Measurements from ENCODE around the gene KRT73. TPM values are rescaled to one million over a fixed set of nuclear protein-coding genes. Genes with fewer than 3 reads are reported as not detected.

KRT73 gene
- total and polyA plus RNA-seq, 4 donors: not detected

- WGBS: 78% methylated on average over 7 of the region's 7 CpGs
Observed at GRCh38 chr12:52617403-52617785, 965 bp downstream of the KRT73 start.

DNA sequence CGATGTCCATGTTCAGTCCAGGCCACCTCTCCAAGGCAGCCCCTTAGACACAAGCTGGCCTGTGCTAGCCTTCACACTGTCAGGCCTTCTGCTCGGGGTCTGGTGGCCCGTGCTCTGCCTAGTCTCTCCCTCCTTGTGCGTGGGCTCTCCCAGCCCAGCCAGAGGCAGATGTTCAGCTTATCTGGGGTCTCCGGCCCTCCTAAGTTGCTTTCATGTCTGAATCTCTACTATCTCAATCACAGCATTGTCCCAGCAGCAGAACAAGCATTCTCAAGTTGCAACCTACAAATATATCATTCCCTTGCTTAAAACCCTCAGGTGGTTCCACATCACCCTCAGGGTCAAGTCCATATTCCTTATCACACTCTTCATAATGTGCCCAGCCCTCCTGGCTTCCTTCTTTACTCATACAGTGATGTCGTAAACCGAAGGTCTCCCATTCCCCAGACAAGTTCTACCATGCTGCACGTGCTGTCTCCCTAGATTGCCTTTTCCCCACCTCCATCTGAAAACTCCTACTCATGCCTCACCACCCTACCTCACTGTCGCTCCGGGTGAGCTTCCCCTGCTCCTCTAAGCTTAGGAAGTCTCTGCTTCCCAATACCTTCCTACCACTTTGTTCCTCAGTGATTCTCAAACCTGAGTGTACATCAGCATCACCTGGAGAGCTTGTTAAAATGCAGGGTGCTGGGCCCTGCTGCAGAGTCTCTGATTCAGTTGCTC, 1.5 kb downstream of the KRT73 start:
- H3K4me1 ChIP-seq (ENCODE audit: control insufficient read depth in 4 of 4, insufficient read depth in 4 of 4, low read length in 3 of 4): no peaks in the 10 kb centered on the region
- no peak overlapping the region for H3K27ac ChIP-seq (ENCODE audit: low read depth in 1 of 2, low read length in 2 of 2)
- H3K36me3 ChIP-seq (ENCODE audit: control insufficient read depth in 4 of 4, insufficient read depth in 3 of 4, low read depth in 1 of 4, low read length in 3 of 4): no peaks in the 10 kb centered on the region
- no peak for DNase-seq (ENCODE audit: low spot score)
- H3K27me3 ChIP-seq (ENCODE audit: control insufficient read depth in 4 of 4, insufficient read depth in 4 of 4, low read length in 3 of 4): no peaks in the 10 kb centered on the region
- no peak for TF ChIP-seq NR2F2 (IDR thresholded peaks at IDR 0.05)
- TF ChIP-seq, protein P1, sequence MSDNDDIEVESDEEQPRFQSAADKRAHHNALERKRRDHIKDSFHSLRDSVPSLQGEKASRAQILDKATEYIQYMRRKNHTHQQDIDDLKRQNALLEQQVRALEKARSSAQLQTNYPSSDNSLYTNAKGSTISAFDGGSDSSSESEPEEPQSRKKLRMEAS (IDR thresholded peaks at IDR 0.05): no peak
- TF ChIP-seq, protein P2, sequence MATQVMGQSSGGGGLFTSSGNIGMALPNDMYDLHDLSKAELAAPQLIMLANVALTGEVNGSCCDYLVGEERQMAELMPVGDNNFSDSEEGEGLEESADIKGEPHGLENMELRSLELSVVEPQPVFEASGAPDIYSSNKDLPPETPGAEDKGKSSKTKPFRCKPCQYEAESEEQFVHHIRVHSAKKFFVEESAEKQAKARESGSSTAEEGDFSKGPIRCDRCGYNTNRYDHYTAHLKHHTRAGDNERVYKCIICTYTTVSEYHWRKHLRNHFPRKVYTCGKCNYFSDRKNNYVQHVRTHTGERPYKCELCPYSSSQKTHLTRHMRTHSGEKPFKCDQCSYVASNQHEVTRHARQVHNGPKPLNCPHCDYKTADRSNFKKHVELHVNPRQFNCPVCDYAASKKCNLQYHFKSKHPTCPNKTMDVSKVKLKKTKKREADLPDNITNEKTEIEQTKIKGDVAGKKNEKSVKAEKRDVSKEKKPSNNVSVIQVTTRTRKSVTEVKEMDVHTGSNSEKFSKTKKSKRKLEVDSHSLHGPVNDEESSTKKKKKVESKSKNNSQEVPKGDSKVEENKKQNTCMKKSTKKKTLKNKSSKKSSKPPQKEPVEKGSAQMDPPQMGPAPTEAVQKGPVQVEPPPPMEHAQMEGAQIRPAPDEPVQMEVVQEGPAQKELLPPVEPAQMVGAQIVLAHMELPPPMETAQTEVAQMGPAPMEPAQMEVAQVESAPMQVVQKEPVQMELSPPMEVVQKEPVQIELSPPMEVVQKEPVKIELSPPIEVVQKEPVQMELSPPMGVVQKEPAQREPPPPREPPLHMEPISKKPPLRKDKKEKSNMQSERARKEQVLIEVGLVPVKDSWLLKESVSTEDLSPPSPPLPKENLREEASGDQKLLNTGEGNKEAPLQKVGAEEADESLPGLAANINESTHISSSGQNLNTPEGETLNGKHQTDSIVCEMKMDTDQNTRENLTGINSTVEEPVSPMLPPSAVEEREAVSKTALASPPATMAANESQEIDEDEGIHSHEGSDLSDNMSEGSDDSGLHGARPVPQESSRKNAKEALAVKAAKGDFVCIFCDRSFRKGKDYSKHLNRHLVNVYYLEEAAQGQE (IDR thresholded peaks at IDR 0.05): no peak
- TF ChIP-seq YY1 (IDR thresholded peaks at IDR 0.05): no peak
- no peak for TF ChIP-seq RAD21 (IDR thresholded peaks at IDR 0.05)
- TF ChIP-seq HNF4G (IDR thresholded peaks at IDR 0.05): no peak
- TF ChIP-seq, protein P3, sequence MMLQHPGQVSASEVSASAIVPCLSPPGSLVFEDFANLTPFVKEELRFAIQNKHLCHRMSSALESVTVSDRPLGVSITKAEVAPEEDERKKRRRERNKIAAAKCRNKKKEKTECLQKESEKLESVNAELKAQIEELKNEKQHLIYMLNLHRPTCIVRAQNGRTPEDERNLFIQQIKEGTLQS (IDR thresholded peaks at IDR 0.05): no peak
- TF ChIP-seq EGR1 (IDR thresholded peaks at IDR 0.05; ENCODE audit: low read depth in 2 of 2): no peak
- TF ChIP-seq RXRA (IDR thresholded peaks at IDR 0.05): no peak
- TF ChIP-seq FOXA1 (IDR thresholded peaks at IDR 0.05): no peak
- TF ChIP-seq HNF4A (conservative IDR thresholded peaks at IDR 0.05): no peak
- no peak for TF ChIP-seq FOXA2 (IDR thresholded peaks at IDR 0.05)
- TF ChIP-seq CTCF (IDR thresholded peaks at IDR 0.05; ENCODE audit: low read depth, low read length, missing input control): no peak
- no peak overlapping the region for H3K4me3 ChIP-seq (ENCODE audit: low read depth in 1 of 3, low read length in 3 of 3)
- 79% methylated on average over 10 of the region's 10 CpGs for WGBS
- no peak overlapping the region for H3K9ac ChIP-seq (ENCODE audit: low read depth in 1 of 2, low read length in 2 of 2)
- no peaks in the 10 kb centered on the region for H3K9me3 ChIP-seq (ENCODE audit: control insufficient read depth in 4 of 4, low read length in 3 of 4)

More at GRCh38 chr12:52617403-52617785, 965 bp downstream of the KRT73 start:
- H3K27ac ChIP-seq (ENCODE audit: low read depth in 1 of 2, low read length in 2 of 2): no peak overlapping the region
- no peaks in the 10 kb centered on the region for H3K36me3 ChIP-seq (ENCODE audit: control insufficient read depth in 4 of 4, insufficient read depth in 3 of 4, low read depth in 1 of 4, low read length in 3 of 4)
- H3K4me1 ChIP-seq (ENCODE audit: control insufficient read depth in 4 of 4, insufficient read depth in 4 of 4, low read length in 3 of 4): no peaks in the 10 kb centered on the region
- no peak for TF ChIP-seq HNF4A (conservative IDR thresholded peaks at IDR 0.05)
- TF ChIP-seq, protein P4, sequence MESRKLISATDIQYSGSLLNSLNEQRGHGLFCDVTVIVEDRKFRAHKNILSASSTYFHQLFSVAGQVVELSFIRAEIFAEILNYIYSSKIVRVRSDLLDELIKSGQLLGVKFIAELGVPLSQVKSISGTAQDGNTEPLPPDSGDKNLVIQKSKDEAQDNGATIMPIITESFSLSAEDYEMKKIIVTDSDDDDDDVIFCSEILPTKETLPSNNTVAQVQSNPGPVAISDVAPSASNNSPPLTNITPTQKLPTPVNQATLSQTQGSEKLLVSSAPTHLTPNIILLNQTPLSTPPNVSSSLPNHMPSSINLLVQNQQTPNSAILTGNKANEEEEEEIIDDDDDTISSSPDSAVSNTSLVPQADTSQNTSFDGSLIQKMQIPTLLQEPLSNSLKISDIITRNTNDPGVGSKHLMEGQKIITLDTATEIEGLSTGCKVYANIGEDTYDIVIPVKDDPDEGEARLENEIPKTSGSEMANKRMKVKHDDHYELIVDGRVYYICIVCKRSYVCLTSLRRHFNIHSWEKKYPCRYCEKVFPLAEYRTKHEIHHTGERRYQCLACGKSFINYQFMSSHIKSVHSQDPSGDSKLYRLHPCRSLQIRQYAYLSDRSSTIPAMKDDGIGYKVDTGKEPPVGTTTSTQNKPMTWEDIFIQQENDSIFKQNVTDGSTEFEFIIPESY (IDR thresholded peaks at IDR 0.05): no peak
- no peak for TF ChIP-seq NR2F2 (IDR thresholded peaks at IDR 0.05)
- TF ChIP-seq, protein P1 (IDR thresholded peaks at IDR 0.05): no peak
- TF ChIP-seq FOXA2 (IDR thresholded peaks at IDR 0.05): no peak
- no peak for TF ChIP-seq EGR1 (IDR thresholded peaks at IDR 0.05; ENCODE audit: low read depth in 2 of 2)
- TF ChIP-seq, protein P2 (IDR thresholded peaks at IDR 0.05): no peak
- no peak for TF ChIP-seq HNF4G (IDR thresholded peaks at IDR 0.05)
- no peak for TF ChIP-seq YY1 (IDR thresholded peaks at IDR 0.05)
- no peaks in the 10 kb centered on the region for H3K9me3 ChIP-seq (ENCODE audit: control insufficient read depth in 4 of 4, low read length in 3 of 4)
- no peak overlapping the region for H3K9ac ChIP-seq (ENCODE audit: low read depth in 1 of 2, low read length in 2 of 2)
- DNase-seq (ENCODE audit: low spot score): no peak
- no peaks in the 10 kb centered on the region for H3K27me3 ChIP-seq (ENCODE audit: control insufficient read depth in 4 of 4, insufficient read depth in 4 of 4, low read length in 3 of 4)
- no peak overlapping the region for H3K4me3 ChIP-seq (ENCODE audit: low read depth in 1 of 3, low read length in 3 of 3)
